Vagina (tissue), 2 donors: ENCODE data around the gene TMEM114. TPM values are rescaled to one million over a fixed set of nuclear protein-coding genes. Genes with fewer than 3 reads are reported as not detected.

Experiments
- DNase-seq, 2 donors: peaks; one replicate each; pipeline ENCODE4 v3.0.0-alpha.2; 2017; ENCODE audit errors: extremely low spot score in 2 of 2
- H3K27ac ChIP-seq: fragments of 200-600 bp; sonication (generic); one replicate; pipeline ENCODE4 v1.5.1; 2019
- H3K27me3 ChIP-seq: fragments of 200-600 bp; sonication (generic); one replicate; pipeline ENCODE4 v1.5.1; 2019
- H3K36me3 ChIP-seq, 2 donors: fragments of 200-600 bp; sonication (generic); one replicate each; pipeline ENCODE4 v1.5.1; 2017 to 2019
- H3K4me1 ChIP-seq: fragments of 200-600 bp; sonication (generic); one replicate; pipeline ENCODE4 v1.5.1; 2019
- H3K4me3 ChIP-seq, 2 donors: fragments of 200-600 bp; sonication (generic); 1 replicate in 1 of 2; 2 replicates in 1 of 2; pipeline ENCODE4 v1.5.1; 2016 to 2019
- H3K9me3 ChIP-seq: fragments of 200-600 bp; sonication (generic); one replicate; pipeline ENCODE4 v1.5.1; 2019
- CTCF ChIP-seq, 3 experiments: fragments of 450-650 bp in 2 of 3; fragments of 200-600 bp in 1 of 3; sonication (generic) in 1 of 3; IDR thresholded peaks; one replicate each; pipeline ENCODE4 v1.5.1; 2017 to 2019; ENCODE audit warnings: antibody characterized with exemption in 3 of 3, mild to moderate bottlenecking in 2 of 3, moderate library complexity in 2 of 3
- POLR2A ChIP-seq, 2 donors: fragments of 450-650 bp; IDR thresholded peaks; one replicate each; pipeline ENCODE4 v1.6.1; 2017; ENCODE audit warnings: antibody characterized with exemption in 2 of 2, mild to moderate bottlenecking in 2 of 2, moderate library complexity in 2 of 2
- POLR2AphosphoS5 ChIP-seq, 2 donors: sonication (generic); formaldehyde crosslinking; IDR thresholded peaks; one replicate each; pipeline ENCODE4 v1.9.0; 2017; ENCODE audit warnings: antibody characterized with exemption in 2 of 2, mild to moderate bottlenecking in 2 of 2, low read depth in 1 of 2; ENCODE audit not compliant: insufficient read depth in 1 of 2
- intact Hi-C: fragments of 100-400 bp; cut with DNase I; formaldehyde crosslinking; loops from one replicate; pipeline ENCODE4 v1.15.1; 2023
- total RNA-seq: library from RNA; depleted of rRNA; stranded (reverse); fragments of >200 nt; gene quantifications from one replicate; pipeline ENCODE4 v1.2.3, GENCODE V29; 2016

TMEM114 gene
- total RNA-seq, 1 donor from 2014 or later: not detected

- intact Hi-C loops: no loop called here
- DNase-seq: no peak
- Histone ChIP-seq H3K27me3 (no peaks in the 10 kb centered on the region), H3K27ac (no peak overlapping the region), H3K9me3 (no peaks in the 10 kb centered on the region), H3K4me1 (peaks cover under 1% of the 10 kb centered on the region), H3K36me3 (no peaks in the 10 kb centered on the region), H3K4me3 (no peak overlapping the region)
- TF ChIP-seq CTCF (IDR thresholded peaks at IDR 0.05) (no peak), POLR2AphosphoS5 (IDR thresholded peaks at IDR 0.05; ENCODE audit: insufficient read depth in 1 of 2, low read depth in 1 of 2) (no peak), POLR2A (IDR thresholded peaks at IDR 0.05) (no peak)
These were observed 6.6 kb downstream of the TMEM114 start for GRCh38 chr16:8583732-8584131.

- H3K9me3 ChIP-seq: no peaks in the 10 kb centered on the region
- no peak overlapping the region for H3K27ac ChIP-seq
- no peak overlapping the region for H3K4me3 ChIP-seq
- H3K36me3 ChIP-seq: no peaks in the 10 kb centered on the region
- no peaks in the 10 kb centered on the region for H3K4me1 ChIP-seq
- TF ChIP-seq POLR2A (IDR thresholded peaks at IDR 0.05): no peak
- TF ChIP-seq POLR2AphosphoS5 (IDR thresholded peaks at IDR 0.05; ENCODE audit: insufficient read depth in 1 of 2, low read depth in 1 of 2): no peak
- TF ChIP-seq CTCF (IDR thresholded peaks at IDR 0.05): no peak
- intact Hi-C loops: no loop called here
- no peak for DNase-seq
- H3K27me3 ChIP-seq: no peaks in the 10 kb centered on the region
These were observed 7.1 kb downstream of the TMEM114 start for GRCh38 chr16:8583199-8583598.

- intact Hi-C loops: no loop called here
These were observed 8.3 kb downstream of the TMEM114 start for GRCh38 chr16:8581831-8582580.

GRCh38 chr16:8579559-8579958, 10.8 kb downstream of the TMEM114 start:
- H3K27me3 ChIP-seq: no peaks in the 10 kb centered on the region
- H3K36me3 ChIP-seq: no peaks in the 10 kb centered on the region
- H3K4me1 ChIP-seq: no peaks in the 10 kb centered on the region
- TF ChIP-seq POLR2A (IDR thresholded peaks at IDR 0.05): no peak
- no peak for TF ChIP-seq POLR2AphosphoS5 (IDR thresholded peaks at IDR 0.05; ENCODE audit: insufficient read depth in 1 of 2, low read depth in 1 of 2)
- no peak for TF ChIP-seq CTCF (IDR thresholded peaks at IDR 0.05)
- DNase-seq: no peak
- H3K9me3 ChIP-seq: no peaks in the 10 kb centered on the region
- H3K27ac ChIP-seq: no peak overlapping the region
- intact Hi-C loops: no loop called here
- H3K4me3 ChIP-seq: no peak overlapping the region

More at GRCh38 chr16:8581831-8582580, 8.3 kb downstream of the TMEM114 start:
- TF ChIP-seq CTCF (IDR thresholded peaks at IDR 0.05) (no peak), POLR2A (IDR thresholded peaks at IDR 0.05) (no peak), POLR2AphosphoS5 (IDR thresholded peaks at IDR 0.05; ENCODE audit: insufficient read depth in 1 of 2, low read depth in 1 of 2) (no peak)
- Histone ChIP-seq H3K36me3 (no peaks in the 10 kb centered on the region), H3K4me3 (no peak overlapping the region), H3K27me3 (no peaks in the 10 kb centered on the region), H3K27ac (no peak overlapping the region), H3K4me1 (no peaks in the 10 kb centered on the region), H3K9me3 (no peaks in the 10 kb centered on the region)
- DNase-seq: no peak

GRCh38 chr16:8577678-8578304, 12.5 kb downstream of the TMEM114 start:
- TF ChIP-seq POLR2A (IDR thresholded peaks at IDR 0.05): no peak
- TF ChIP-seq CTCF (IDR thresholded peaks at IDR 0.05): no peak
- TF ChIP-seq POLR2AphosphoS5 (IDR thresholded peaks at IDR 0.05; ENCODE audit: insufficient read depth in 1 of 2, low read depth in 1 of 2): no peak
- DNase-seq: no peak

More at GRCh38 chr16:8577678-8578304, 12.5 kb downstream of the TMEM114 start:
- Histone ChIP-seq H3K27me3 (no peaks in the 10 kb centered on the region), H3K9me3 (no peaks in the 10 kb centered on the region), H3K4me3 (no peak overlapping the region), H3K36me3 (no peaks in the 10 kb centered on the region), H3K4me1 (no peaks in the 10 kb centered on the region), H3K27ac (no peak overlapping the region)
- intact Hi-C loops: no loop called here
